NCI-H2107 treated with DMSO at 0.1 percent for 48 hours (cell line): ENCODE measurements around the gene SHB.

Experiments used
- DNase-seq: peaks from one replicate; lab custom pipeline; 2025; ENCODE audit not compliant: unreplicated experiment; lab: John Stamatoyannopoulos, UW

The SHB gene

GRCh38 chr9:38068701-38069628, at the start of gene SHB:
TSS of gene SHB (minus strand) at chr9:38069227. CDS start at chr9:38068645, 582 bp downstream.
- no peak for DNase-seq

- DNase-seq: peak; percentile 10
These were observed 48.6 kb upstream of the SHB start for GRCh38 chr9:38117651-38118050.

- no peak for DNase-seq
These were observed 45.9 kb upstream of the SHB start for GRCh38 chr9:38114905-38115304.

- DNase-seq: no peak
These were observed 43.4 kb upstream of the SHB start for GRCh38 chr9:38112456-38112855.

GRCh38 chr9:38112049-38112448, 43.0 kb upstream of the SHB start:
- DNase-seq: no peak

GRCh38 chr9:38110476-38110875, 41.4 kb upstream of the SHB start:
- DNase-seq: no peak

GRCh38 chr9:38109601-38110000, 40.6 kb upstream of the SHB start:
- DNase-seq: no peak

- no peak for DNase-seq
These were observed 39.3 kb upstream of the SHB start for GRCh38 chr9:38108326-38108725.

- DNase-seq: no peak
These were observed 38.8 kb upstream of the SHB start for GRCh38 chr9:38107811-38108304.

GRCh38 chr9:38107405-38107804, 38.4 kb upstream of the SHB start:
- DNase-seq: no peak

- DNase-seq: no peak
These were observed 37.5 kb upstream of the SHB start for GRCh38 chr9:38106488-38106887.

GRCh38 chr9:38103340-38103739, 34.3 kb upstream of the SHB start:
- DNase-seq: no peak

GRCh38 chr9:38101423-38101822, 32.4 kb upstream of the SHB start:
- DNase-seq: no peak

- no peak for DNase-seq
These were observed 27.3 kb upstream of the SHB start for GRCh38 chr9:38096238-38096805.

- no peak for DNase-seq
These were observed 25.1 kb upstream of the SHB start for GRCh38 chr9:38094165-38094564.

- DNase-seq: no peak
These were observed 23.6 kb upstream of the SHB start for GRCh38 chr9:38092656-38093055.

GRCh38 chr9:38092200-38092524, 23.1 kb upstream of the SHB start:
- DNase-seq: no peak

GRCh38 chr9:38091310-38092199, 22.5 kb upstream of the SHB start:
- DNase-seq: no peak

GRCh38 chr9:38090170-38090569, 21.1 kb upstream of the SHB start:
- no peak for DNase-seq

GRCh38 chr9:38089387-38090165, 20.5 kb upstream of the SHB start:
- no peak for DNase-seq
